Measurements from ENCODE around the gene C1orf167. TPM values are rescaled to one million over a fixed set of nuclear protein-coding genes. Genes with fewer than 3 reads are reported as not detected.

Gene C1orf167
- total and polyA plus RNA-seq, 2 of the 13 experiments (the other 11 are each of a cell fraction or from before 2014, with no cell fraction given), result not detected

DNA sequence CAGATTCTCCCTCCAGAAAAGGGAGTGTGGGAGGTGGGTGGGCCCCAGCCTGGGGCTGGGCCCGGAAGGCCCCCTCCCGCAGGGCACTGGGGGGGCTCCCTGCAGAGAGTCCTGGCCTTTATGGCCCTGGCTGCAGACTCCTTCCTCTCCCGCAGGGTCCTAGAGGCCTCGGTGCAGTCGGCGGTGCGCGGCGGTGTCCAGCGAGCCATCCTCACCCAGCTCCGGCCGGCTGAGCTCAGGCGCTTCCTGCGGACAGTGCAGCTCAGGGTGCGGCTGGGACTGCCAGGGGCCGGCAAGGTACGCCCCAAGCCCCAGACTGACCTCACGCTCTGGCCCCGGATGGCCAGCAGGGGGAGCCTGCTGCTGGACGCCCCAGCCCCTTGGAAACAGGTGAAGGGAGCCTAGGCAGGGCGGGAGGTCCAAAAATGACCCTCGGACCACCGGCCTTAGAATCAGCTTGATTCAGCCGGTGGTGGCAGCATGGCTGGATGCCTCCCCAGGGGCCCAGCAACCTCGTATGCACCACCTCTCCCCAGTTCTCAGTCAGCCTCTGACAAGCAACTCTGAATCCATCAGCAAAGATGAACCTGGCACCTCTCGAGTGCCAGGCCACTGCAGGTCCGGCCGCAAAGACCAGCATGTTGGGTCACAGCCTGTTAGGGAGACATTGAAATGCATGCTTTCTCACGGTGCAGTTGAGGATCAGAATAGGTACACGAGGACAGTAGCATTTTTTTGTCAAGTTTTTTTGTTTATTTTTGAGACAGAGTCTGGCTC, 23.2 kb downstream of the C1orf167 start (continued):
- TF ChIP-seq ZBTB44 (CRISPR knock-in tag; IDR thresholded peaks at IDR 0.05) (no peak), ZBTB46 (CRISPR knock-in tag; IDR thresholded peaks at IDR 0.05; ENCODE audit: borderline replicate concordance) (0 out of 2 replicates have a peak, but pooled peaks have one; percentile 62), ZNF331 (CRISPR knock-in tag; IDR thresholded peaks at IDR 0.05) (peak; percentile 32; the same call in 1 of the 2 replicates), STAG1 (CRISPR knock-in tag; IDR thresholded peaks at IDR 0.05) (peak; percentile 66), XRCC5 (optimal IDR thresholded peaks at IDR 0.05; ENCODE audit: low read length) (peak; percentile 93), NCOA2 (CRISPR knock-in tag; IDR thresholded peaks at IDR 0.05) (no peak), RXRA (CRISPR knock-in tag; IDR thresholded peaks at IDR 0.05) (peak; percentile 44; the same call in 1 of the 2 replicates), ZNF354B (CRISPR knock-in tag; IDR thresholded peaks at IDR 0.05) (0 out of 2 replicates have a peak, but pooled peaks have one; percentile 27), HIVEP1 (CRISPR knock-in tag; IDR thresholded peaks at IDR 0.05) (peak; percentile 12; the same call in 1 of the 2 replicates), SP4 (CRISPR knock-in tag; IDR thresholded peaks at IDR 0.05) (0 out of 2 replicates have a peak, but pooled peaks have one; percentile 21), FOXK1 (CRISPR knock-in tag; IDR thresholded peaks at IDR 0.05; ENCODE audit: borderline replicate concordance, low read depth) (peak; percentile 14; the same call in 1 of the 2 replicates), CHD2 (IDR thresholded peaks at IDR 0.05; ENCODE audit: low read depth, low read length) (no peak), SRF (IDR thresholded peaks at IDR 0.05; ENCODE audit: low read depth, low read length) (no peak)
- TF ChIP-seq, protein P1, sequence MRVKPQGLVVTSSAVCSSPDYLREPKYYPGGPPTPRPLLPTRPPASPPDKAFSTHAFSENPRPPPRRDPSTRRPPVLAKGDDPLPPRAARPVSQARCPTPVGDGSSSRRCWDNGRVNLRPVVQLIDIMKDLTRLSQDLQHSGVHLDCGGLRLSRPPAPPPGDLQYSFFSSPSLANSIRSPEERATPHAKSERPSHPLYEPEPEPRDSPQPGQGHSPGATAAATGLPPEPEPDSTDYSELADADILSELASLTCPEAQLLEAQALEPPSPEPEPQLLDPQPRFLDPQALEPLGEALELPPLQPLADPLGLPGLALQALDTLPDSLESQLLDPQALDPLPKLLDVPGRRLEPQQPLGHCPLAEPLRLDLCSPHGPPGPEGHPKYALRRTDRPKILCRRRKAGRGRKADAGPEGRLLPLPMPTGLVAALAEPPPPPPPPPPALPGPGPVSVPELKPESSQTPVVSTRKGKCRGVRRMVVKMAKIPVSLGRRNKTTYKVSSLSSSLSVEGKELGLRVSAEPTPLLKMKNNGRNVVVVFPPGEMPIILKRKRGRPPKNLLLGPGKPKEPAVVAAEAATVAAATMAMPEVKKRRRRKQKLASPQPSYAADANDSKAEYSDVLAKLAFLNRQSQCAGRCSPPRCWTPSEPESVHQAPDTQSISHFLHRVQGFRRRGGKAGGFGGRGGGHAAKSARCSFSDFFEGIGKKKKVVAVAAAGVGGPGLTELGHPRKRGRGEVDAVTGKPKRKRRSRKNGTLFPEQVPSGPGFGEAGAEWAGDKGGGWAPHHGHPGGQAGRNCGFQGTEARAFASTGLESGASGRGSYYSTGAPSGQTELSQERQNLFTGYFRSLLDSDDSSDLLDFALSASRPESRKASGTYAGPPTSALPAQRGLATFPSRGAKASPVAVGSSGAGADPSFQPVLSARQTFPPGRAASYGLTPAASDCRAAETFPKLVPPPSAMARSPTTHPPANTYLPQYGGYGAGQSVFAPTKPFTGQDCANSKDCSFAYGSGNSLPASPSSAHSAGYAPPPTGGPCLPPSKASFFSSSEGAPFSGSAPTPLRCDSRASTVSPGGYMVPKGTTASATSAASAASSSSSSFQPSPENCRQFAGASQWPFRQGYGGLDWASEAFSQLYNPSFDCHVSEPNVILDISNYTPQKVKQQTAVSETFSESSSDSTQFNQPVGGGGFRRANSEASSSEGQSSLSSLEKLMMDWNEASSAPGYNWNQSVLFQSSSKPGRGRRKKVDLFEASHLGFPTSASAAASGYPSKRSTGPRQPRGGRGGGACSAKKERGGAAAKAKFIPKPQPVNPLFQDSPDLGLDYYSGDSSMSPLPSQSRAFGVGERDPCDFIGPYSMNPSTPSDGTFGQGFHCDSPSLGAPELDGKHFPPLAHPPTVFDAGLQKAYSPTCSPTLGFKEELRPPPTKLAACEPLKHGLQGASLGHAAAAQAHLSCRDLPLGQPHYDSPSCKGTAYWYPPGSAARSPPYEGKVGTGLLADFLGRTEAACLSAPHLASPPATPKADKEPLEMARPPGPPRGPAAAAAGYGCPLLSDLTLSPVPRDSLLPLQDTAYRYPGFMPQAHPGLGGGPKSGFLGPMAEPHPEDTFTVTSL (CRISPR knock-in tag; IDR thresholded peaks at IDR 0.05; ENCODE audit: borderline replicate concordance), result no peak
- TF ChIP-seq, protein P2, sequence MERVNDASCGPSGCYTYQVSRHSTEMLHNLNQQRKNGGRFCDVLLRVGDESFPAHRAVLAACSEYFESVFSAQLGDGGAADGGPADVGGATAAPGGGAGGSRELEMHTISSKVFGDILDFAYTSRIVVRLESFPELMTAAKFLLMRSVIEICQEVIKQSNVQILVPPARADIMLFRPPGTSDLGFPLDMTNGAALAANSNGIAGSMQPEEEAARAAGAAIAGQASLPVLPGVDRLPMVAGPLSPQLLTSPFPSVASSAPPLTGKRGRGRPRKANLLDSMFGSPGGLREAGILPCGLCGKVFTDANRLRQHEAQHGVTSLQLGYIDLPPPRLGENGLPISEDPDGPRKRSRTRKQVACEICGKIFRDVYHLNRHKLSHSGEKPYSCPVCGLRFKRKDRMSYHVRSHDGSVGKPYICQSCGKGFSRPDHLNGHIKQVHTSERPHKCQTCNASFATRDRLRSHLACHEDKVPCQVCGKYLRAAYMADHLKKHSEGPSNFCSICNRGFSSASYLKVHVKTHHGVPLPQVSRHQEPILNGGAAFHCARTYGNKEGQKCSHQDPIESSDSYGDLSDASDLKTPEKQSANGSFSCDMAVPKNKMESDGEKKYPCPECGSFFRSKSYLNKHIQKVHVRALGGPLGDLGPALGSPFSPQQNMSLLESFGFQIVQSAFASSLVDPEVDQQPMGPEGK (CRISPR knock-in tag; IDR thresholded peaks at IDR 0.05), result peak; percentile 67

All from HepG2 (cell line).